GM21447 (cell line): Measurements from ENCODE around the gene CKAP4.

Source experiments
- ATAC-seq: cut with Tn5 transposase; IDR thresholded peaks from one replicate; pipeline ENCODE4 v1.9.1; 2021; ENCODE audit not compliant: unreplicated experiment

Gene CKAP4

DNA sequence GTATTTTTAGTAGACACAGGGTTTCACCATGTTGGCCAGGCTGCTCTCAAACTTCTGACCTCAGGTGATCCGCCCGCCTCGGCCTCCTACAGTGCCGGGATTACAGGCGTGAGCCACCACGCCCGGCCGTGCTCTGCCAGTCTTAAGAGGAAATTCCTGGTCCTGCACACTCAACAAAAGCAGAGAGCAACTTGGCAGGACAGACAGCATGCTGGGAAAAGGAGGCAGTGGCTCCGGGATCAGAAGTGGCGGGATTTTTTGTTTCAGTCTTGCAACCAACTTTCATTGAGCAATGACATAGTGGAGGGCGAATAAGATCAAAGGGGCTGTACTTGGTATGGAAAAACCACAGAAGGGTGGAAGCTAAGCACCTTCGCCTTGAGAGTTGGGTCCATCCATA is 2.1 kb downstream of the CKAP4 start:
- no peak for ATAC-seq

DNA sequence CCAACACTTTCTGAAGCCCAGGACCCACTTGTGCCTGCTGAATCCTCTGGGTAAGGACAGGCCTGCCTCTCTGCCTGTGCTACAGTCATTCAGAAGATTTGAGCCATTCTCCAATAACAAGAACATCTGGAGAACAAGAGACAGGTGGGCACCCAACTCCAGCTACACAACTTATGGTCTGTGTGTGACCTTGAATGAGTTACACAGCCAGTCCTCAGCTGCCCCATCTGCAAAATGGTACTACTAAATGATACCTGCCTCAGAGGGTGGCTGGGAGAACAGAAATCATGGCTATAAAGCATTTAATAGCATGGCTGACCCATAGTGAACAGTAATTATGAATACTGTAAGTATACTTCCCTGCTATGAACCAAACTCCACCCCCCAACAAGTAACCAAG is 4.2 kb downstream of the CKAP4 start:
- ATAC-seq: no peak

DNA sequence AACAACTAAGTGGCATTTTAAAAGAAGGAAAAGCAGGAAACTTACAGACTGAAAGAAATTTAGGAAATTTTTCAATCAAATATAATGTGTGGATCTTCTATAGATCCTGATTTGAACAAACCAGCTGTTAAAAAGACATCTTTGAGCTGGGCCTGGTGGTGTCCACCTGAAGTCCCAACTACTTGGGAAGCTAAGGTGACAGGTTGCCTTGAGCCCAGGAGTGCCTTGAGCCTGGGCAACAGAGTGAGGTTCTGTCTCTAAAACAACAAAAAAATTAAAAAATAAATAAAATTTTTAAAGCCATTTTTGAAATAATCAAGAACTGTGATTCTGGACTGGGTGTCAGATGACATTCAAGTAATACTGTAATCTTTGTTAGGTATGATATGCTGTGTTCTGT is 7.0 kb downstream of the CKAP4 start:
- no peak for ATAC-seq

DNA sequence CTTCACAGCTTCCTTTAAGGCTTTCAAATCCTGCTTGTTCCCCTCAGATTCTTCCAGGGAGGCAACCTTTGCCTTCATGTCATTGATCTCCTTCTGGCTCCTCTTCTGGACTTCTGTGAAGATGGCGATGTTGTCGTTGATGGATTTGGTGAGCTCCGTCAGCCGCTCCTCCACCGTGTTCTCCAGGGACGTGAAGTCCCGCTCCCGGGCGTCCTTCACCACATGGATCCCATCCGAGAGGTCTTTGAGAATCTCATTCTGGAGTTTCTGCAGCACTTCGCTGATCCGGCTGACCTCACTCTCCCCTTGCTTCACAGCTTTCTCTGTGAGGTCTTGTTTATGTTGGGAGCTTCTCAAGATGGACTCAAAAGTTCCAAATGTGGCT is 7.9 kb downstream of the CKAP4 start:
- no peak for ATAC-seq

DNA sequence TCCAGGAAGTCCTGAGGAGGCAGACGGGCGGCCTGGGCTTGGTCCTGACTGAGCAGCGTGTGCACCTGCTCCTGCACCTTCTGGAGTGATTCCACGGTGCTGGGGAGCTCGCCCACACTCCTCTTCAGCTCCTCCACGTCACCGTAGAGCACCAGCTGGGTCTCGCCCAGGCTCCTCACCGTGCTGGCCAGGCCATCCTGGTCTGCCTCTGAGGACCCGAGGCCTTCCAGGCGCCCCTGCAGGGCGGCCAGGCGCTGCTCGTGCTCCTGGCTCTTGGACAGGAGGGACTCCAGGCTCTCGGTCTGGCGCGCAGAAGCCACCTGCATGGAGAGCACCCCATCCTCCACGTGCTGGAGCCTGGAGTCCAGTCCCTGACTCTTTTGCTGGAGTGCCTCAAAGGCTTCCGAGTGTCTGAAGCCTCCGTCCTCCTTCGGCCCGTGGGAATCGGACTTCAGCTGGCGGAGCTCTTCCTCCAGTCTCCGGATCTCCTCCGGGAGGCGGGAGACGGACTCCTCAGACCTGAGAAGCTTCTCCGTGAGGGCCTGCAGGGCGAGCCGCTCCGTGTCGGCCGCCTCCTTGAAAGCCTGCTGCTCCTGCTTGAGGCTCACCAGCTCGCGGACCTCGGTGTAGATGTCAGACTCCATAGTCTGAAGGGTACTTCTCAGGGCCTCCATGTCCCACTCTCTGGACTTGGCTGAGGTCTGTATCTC is 8.4 kb downstream of the CKAP4 start:
- ATAC-seq: no peak

DNA sequence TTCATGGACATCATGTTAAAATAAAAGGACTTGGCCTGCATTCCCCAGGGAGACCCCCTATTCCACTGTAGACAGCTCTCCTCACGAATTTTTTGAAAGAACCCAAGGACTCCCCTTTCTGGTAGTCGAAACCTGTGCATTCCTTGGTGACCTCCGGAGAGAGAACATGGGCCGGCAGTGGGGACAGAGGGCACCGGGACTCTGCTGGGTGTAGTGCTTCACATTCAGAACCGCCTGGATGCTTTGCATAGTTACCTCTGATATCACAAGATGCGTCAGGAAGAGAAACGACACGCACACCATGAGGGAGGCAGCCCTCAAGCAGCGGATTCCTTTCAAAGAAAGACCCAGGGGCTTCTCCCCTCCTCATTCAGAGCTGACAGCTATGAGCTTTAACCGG is 9.7 kb downstream of the CKAP4 start:
- no peak for ATAC-seq

DNA sequence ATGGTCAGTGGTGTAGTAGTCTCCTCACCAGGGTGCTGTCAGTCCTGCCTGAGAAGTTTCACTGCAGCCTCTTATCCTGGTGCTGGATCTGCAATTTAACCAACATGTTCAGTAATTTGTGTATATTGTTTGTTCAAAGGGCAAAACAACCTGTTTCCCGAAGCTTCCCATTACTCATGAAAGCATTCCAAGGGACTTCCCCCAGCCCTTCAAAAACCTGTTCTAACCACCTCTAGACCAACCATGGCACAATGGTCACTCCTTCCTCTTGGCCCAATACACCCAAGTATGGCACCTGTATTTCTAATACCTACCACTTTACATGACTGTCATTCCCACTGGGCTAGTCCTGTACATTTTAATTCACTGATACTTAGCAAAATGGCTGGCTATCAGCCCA is 12.1 kb downstream of the CKAP4 start:
- no peak for ATAC-seq

DNA sequence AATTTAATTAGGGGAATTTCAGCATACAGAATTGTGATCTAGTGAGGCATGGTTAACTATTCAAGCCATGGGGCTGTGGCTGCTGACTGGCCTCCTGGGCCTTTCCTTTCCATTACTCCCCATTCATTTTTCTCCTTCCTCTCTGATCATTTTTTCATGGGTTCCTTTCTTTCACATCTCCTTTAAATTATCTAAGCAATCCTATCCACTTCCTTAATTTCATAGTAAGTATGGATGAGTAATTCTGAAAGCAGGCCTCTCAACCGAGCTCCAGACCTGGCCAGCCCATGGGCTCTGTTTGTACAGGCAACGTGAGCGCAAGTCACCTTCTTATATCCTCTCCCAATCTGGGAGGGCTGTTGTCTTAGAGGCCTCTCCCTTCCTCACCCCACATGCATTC is 13.4 kb downstream of the CKAP4 start:
- ATAC-seq: no peak

DNA sequence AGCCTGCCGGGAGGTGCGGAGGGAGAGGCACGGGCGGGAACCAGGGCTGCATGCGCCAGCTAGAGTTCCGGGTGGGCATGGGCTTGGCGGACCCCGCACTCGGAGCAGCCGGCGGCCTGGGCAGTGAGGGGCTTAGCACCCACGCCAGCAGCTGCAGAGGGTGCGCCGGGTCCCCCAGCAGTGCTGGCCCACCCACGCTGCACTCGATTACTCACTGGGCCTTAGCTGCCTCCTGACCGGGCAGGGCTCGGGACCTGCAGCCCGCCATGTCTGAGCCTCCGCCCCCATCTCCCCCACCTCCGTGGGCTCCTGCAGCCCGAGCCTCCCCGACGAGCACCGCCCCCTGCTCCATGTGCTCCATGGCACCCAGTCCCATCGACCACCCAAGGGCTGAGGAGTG is 14.8 kb downstream of the CKAP4 start:
- ATAC-seq: no peak

DNA sequence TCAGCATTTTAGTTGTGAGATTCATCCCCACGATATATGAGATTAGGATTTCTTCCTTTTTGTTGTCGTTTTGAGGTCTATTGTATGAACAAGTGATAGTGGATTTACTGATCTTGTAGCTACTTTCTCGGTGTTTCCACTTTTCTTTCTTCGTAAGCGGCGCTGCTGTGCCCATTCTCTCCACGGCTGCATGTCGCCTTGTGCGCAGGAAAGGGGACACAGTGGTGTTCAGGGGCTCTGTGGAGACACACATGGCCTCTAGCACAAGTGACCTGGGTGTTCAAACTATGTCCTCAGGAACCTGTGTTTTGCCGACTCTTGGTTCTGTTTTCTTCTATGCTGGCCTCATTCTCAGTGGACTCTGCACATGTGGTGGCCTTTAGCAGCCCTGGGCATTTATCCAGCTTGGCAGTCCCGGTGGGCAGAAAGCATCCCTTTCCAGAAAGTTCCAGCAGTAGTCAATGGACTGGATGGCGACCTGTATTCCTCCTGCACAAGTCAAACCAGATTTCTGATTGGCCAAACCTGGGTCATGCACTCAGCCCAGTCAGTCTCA is 18.7 kb downstream of the CKAP4 start:
- ATAC-seq: no peak

DNA sequence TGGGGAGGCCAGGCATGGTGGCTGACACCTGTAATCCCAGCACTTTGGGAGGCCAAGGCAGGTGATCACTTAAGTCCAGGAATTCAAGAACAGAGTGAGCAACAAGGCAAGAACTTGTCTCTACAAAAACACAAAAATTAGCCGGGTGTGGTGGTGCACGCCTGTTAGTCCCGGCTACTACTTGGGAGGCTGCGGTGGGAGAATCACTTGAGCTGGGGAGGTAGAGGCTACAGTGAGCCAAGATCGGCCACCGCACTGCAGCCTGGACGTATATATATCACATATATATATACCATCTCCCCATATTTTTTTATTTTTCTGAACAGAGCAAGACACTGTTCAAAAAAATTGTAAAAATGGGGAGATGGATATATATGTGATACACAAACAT is 19.5 kb downstream of the CKAP4 start:
- no peak for ATAC-seq

DNA sequence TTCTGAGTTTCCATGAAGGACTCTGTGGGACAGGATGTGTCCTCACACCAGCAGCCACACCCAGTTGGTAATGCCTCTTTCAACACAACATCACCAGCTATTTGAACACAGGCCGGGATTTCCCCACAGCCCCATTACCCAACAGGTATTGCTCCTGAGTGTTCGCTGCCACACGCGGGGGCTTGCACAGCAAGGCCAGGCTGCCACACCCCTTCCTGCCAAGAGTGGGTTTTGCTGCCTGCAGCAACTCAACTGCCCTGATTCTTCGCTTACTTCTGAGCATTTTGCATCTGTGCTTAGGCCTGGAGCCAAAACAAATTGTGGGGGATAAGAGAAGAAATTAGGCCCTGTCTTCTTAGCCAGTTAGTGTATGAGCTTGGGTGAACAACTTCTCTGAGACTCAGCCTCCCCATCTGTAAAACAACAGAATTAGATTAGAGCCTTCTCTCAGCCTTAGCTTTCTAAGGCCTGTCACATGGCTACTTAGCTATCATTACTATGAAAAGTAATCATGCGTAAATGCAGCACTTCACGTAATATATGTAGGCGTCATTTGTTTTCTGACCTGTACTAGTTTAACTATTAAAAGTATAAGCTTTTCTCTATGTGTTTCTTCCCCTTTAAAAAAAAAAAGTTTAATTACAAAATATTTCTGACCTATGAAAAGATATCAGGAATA is 20.0 kb downstream of the CKAP4 start:
- ATAC-seq: no peak

DNA sequence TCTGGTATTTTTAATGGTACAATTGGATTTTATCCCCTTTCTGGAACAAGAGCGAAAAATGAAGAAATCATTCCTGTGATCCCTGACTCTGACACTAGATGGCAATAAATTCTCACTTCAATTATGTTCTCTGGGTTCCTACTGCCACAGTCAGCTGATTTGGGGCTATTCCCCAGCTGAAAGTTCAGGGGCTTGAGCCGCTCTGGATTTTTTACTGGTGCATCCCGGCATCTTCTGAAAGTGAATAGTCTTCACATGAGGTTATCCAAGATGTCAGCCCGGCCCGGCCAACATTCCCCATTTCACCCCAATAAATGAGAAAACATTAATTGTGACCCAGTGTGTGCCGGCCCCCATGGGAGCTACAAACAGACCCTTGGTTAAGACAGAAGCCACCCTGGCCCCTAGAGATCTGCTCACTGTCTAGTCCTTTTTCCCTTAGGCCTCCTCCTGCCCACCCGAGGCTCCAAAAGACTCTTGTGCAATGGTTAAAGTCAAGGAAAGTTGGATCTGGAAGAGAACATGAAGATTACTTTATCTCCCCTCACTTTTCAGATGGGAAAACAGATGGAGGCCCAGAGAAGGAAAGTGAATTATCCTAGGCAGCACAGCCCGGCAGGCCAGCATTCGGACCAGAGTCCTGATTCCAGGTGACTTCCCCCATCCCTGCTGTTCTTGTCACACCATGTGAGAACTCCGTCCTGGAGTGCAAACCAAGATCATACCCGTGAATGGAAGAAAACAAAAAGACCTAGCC is 20.8 kb downstream of the CKAP4 start:
- ATAC-seq: no peak

DNA sequence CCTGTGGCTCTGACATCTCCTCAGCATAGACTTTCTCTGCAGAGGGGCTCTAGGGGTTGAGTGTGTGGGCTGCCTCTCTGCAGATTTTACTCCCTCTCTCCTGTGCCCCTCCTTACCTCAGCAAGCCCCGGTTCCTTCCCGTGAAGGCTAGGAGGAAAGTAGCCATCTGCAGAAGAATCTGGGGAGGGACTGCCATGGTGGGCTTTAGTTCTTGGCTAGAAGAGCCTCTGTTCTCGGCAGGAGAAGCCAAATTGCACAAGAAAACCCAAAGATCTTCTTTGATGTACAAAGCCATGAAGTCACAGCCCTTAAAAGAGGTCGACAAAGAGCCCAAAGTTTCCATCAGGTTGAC is 23.5 kb downstream of the CKAP4 start:
- ATAC-seq: no peak

DNA sequence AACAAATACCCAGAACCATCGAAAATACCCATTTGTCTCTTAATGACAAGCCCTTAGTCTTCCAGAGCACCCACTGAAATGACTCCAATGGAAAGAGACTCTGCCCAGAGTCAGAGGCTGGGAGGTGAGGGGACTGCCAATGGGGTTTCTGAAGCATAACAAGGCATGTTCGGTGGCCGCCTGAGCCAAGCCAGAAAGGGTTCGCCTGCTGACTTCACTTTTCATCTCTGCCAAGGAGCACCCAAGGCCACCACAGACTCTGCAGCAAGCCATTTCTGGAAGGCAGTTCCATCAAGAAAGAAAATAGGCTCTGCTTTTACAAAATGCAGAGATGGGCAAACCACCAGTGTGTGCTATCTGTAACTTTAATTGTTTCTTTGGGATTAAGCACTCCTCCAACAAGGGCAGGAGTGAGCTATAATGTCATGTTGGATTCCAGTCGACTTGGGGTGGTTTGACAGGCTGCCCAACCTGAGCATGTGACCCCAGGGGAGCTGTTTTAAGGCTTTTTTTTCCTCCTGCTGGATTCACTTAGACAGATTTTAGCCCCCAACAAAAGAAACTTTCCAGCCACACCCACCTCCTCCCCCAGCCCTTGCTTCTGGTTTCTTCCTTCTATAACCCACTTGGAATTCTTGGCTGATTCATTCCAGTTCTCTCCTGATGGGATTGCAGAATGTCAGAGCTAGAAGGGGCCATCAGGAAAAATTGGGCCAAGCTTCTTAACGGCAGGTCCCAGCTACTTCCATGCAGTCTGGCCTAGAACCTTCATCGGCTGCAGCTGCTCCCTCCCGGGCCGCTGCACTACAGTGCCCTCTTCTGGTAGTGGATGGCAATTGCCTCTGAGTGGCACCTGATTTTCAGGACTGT is 24.1 kb downstream of the CKAP4 start:
- peak; percentile 53 for ATAC-seq

DNA sequence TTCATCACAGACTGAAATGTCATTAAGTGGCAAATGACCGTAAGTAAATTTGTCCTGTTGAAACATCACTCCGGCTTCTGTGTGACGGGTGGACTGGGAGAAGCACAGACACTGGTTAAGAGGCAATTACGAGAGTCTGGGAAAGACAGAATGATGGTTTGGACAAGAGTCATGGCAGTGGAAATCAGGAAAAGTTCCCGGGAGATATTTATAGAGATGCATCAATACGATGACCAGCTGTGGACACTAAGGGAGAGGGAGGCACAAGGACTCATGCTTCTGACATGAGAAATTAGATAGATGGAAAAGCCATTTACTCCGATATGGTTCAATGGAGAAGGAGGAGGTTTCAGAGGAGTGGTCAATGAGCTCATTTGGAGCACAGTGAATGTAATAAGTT is 27.3 kb downstream of the CKAP4 start:
- no peak for ATAC-seq

DNA sequence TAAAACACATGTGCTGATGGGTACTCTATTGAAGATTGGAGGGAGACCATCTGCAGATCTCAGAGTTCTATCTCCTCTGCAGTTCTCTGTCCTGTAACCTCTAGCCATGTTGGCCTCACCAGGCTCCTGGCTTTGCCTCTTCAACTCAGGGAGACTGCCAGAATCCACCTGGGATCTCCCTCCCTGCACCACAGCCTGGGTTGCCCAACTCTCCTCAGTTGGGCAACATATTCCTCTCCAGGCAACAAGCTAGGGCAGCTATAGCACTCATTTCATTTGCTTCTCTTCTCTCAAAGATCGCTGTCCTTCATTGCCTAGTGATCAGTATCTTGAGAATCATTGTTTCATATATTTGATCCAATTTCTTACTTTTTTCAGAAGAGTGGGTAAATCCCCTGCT is 28.8 kb downstream of the CKAP4 start:
- no peak for ATAC-seq

DNA sequence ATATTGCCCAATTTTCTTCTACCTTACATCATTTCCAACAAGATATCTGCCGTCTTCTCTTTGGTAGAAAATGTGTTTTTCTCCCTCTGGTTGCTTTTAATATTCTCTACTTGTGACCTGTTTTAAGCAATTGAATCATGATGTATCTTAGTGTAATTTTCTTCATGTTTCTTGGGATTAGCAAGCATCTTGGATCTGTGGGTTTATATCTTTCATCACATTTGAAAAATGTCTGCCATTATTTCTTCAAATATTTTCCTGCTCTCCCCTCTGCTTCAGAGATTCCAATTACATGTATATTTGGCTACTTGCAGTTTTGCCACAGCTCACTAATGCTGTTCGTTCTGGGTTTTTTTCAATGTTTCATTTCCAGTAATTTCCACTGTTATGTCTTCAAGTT is 30.1 kb downstream of the CKAP4 start:
- ATAC-seq: no peak

DNA sequence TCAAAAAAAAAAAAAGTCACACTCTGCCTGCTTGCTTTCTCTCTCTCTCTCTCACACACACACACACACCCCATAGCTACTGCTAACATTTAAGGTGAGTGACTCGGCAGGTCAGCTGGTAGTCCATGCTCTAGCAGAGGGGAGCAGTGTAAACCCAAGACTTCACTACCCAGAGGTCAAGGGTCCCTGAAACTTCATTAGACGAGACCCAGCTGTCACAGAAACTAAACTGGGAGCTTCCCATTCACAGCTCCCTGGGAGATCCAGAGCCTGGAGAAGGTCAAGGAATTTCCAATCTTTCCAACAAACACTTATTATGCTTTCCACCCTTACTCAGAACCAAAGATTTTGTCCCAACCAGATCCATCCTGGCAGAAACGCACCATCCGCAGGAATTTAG is 33.2 kb downstream of the CKAP4 start:
- no peak for ATAC-seq

DNA sequence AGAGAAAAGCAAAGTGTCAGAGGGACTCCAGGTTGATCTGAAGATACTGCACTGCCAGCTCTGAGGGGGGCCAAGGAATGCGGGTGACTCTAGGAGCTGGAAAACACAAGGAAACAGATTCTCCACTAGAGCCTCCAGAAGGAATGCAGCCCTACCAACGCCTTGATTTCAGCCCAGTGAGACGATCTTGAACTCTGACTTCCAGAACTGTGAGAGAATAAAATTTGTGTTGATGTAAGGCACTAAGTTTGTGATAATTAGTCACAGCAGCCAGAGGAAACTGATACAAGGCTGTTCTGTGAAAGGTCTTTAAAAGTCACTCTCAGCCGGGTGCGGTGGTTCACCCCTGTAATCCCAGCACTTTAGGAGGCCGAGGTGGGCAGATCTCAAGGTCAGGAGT is 34.2 kb downstream of the CKAP4 start:
- ATAC-seq: no peak

DNA sequence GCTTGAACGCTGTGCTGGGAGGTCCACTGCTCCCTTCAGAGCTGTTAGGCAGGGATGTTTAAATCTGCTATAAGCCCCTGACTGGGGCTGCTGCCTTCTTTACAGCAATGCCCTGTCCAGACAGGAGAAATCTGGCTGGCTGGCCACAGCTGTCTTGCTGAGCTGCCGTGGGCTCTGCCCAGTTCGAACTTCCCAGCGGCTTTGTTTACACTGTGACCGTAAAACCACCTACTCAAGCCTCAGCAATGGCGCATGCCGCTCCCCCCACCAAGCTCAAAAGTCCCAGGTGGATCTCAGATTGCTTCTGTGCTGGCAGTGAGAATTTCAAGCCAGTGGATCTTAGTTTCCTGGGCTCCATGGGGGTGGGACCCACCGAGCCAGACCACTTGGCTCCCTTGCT is 35.8 kb downstream of the CKAP4 start:
- no peak for ATAC-seq
